VCaP (cell line): Measurements from ENCODE around the gene GNAT1.
"Not testable (repeated sequence)": the region's sequence is repeated elsewhere in the genome, so short reads cannot be mapped to it uniquely, and the experiment has no call there.

Experiments used
- H3K27ac ChIP-seq: fragments of 450-650 bp; 2 replicates; pipeline ENCODE4 v1.5.1; 2017
- CTCF ChIP-seq: fragments of 450-650 bp; conservative IDR thresholded peaks from 2 replicates; pipeline ENCODE4 v1.5.1; 2017; ENCODE audit warnings: mild to moderate bottlenecking, moderate library complexity

The GNAT1 gene

GRCh38 chr3:50204804-50205412 is 13.5 kb downstream of the GNAT1 start, which contains the start of gene SLC38A3:
Gene SLC38A3 (plus strand): TSS chr3:50205271. CDS start chr3:50214200, 8,929 bp downstream.
- TF ChIP-seq CTCF = no peak
- H3K27ac ChIP-seq = peak within 1 kb of the TSS; percentile 44; the same call in 1 of the 2 replicates

GRCh38 chr3:50205413-50206276 is 14.2 kb downstream of the GNAT1 start:
- H3K27ac ChIP-seq = peak overlapping the region; percentile 44; the same call in 1 of the 2 replicates
- TF ChIP-seq CTCF = no peak

GRCh38 chr3:50207359-50208042 is 16.1 kb downstream of the GNAT1 start:
- no peak for TF ChIP-seq CTCF
- H3K27ac ChIP-seq = no peak overlapping the region

- TF ChIP-seq CTCF = no peak
- H3K27ac ChIP-seq = no peak overlapping the region
These were observed 17.4 kb downstream of the GNAT1 start for GRCh38 chr3:50208677-50209344.

- TF ChIP-seq CTCF = no peak
- no peak overlapping the region for H3K27ac ChIP-seq
These were observed 18.7 kb downstream of the GNAT1 start for GRCh38 chr3:50210176-50210509.

GRCh38 chr3:50210510-50211367 is 19.3 kb downstream of the GNAT1 start:
- no peak overlapping the region for H3K27ac ChIP-seq
- no peak for TF ChIP-seq CTCF

GRCh38 chr3:50211368-50211717 is 19.9 kb downstream of the GNAT1 start:
- H3K27ac ChIP-seq = not testable (repeated sequence)
